ENCODE data around the gene CPVL.

CPVL gene

DNA sequence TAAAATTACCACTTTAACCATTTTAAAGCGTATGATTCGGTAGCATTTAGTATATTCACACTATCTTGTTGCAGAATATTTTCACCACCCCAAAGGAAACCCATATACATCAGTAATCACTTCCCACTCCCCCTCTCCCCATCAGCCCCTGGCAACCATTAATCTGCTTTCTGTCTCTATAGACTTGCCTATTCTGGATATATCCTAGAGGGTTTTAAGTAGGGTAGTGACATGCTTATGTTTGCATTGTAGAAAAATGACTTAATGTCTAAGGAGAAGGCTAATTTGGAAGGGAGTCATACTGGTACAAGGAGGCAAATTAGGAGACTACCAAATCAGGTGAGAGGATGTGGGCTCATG lies 145.6 kb downstream of the CPVL start:
- H3K9me3 ChIP-seq (ENCODE audit: severe bottlenecking): no peaks in the 10 kb centered on the region
- no peak for DNase-seq
- peaks cover 60% of the 10 kb centered on the region for H3K27me3 ChIP-seq (ENCODE audit: insufficient read depth, low read depth, severe bottlenecking)
- H3K36me3 ChIP-seq: no peaks in the 10 kb centered on the region
- no peak overlapping the region for H3K4me3 ChIP-seq (ENCODE audit: low read depth, low read length)
- H3K27ac ChIP-seq: no peak overlapping the region
- no peak for TF ChIP-seq CTCF (IDR thresholded peaks at IDR 0.05; ENCODE audit: low read depth, low read length)

DNA sequence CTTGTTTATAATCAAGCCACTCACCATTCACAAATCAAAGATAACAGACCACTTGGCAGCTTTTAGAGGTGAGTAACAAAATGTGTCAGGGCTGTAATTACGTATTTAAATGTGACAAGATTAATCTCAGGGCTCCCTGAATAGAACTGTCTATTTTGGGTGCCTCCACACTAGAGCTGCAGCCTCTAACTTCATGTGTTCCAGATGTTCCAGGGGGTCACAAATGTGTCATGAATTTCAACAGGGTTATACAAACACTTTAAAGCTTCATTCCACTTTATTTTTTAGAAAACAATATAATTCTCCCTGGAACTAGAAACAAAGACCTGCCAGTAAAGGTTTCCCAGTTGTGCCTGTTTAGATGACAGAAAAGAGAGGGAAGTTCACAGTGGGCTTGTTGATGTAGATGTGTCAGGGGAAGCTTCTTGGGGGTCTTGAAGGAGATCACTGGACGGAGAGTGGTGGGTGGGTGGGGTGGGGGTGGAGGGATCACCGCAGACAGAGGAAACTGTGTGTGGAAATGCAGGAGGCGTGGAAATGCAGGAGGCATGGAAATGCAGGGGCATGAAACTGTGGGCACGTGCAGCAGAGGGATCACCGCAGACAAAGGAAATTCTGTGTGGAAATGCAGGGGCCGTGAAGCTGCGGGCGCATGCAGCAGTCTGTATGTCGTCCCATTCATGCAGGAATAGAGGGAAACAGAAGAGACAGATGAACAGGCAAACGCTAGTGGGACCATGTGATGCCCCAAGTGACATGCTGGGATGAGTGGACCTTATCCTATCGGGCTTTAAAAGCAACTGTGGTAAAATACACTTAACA lies 146.2 kb downstream of the CPVL start:
- no peak for TF ChIP-seq CTCF (IDR thresholded peaks at IDR 0.05; ENCODE audit: low read depth, low read length)
- H3K9me3 ChIP-seq (ENCODE audit: severe bottlenecking): no peaks in the 10 kb centered on the region
- DNase-seq: no peak
- H3K27me3 ChIP-seq (ENCODE audit: insufficient read depth, low read depth, severe bottlenecking): peaks cover 62% of the 10 kb centered on the region
- H3K27ac ChIP-seq: no peak overlapping the region
- H3K4me3 ChIP-seq (ENCODE audit: low read depth, low read length): no peak overlapping the region
- H3K36me3 ChIP-seq: no peaks in the 10 kb centered on the region

DNA sequence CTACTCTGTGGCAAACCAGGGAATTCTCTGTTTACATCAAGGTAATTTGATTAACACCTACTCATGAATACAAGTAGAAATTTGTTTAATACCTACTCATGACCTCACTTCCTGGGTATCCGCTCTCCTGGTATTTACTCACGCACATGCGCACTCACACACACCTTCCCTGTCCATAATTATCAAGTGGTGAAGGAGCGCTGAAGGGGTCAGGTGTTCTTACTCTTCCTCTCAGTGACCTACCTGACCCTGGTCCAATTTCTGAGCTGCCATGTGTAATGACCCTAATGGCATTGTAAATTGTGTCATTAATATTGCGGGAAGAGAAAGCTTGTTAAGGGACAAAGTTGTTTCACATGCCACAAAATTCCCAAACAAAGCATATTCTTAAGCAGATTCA lies 146.9 kb downstream of the CPVL start:
- H3K9me3 ChIP-seq (ENCODE audit: severe bottlenecking): no peaks in the 10 kb centered on the region
- H3K27me3 ChIP-seq (ENCODE audit: insufficient read depth, low read depth, severe bottlenecking): peaks cover 68% of the 10 kb centered on the region
- DNase-seq: no peak
- H3K36me3 ChIP-seq: no peaks in the 10 kb centered on the region
- no peak overlapping the region for H3K27ac ChIP-seq
- no peak overlapping the region for H3K4me3 ChIP-seq (ENCODE audit: low read depth, low read length)
- no peak for TF ChIP-seq CTCF (IDR thresholded peaks at IDR 0.05; ENCODE audit: low read depth, low read length)

- H3K36me3 ChIP-seq: no peaks in the 10 kb centered on the region
- H3K9me3 ChIP-seq (ENCODE audit: severe bottlenecking): no peaks in the 10 kb centered on the region
- DNase-seq: no peak
- peaks cover 72% of the 10 kb centered on the region for H3K27me3 ChIP-seq (ENCODE audit: insufficient read depth, low read depth, severe bottlenecking)
- H3K27ac ChIP-seq: no peak overlapping the region
- no peak for TF ChIP-seq CTCF (IDR thresholded peaks at IDR 0.05; ENCODE audit: low read depth, low read length)
- H3K4me3 ChIP-seq (ENCODE audit: low read depth, low read length): no peak overlapping the region
These were observed 148.2 kb downstream of the CPVL start for GRCh38 chr7:28998105-28998504.

- Histone ChIP-seq H3K27me3 (ENCODE audit: insufficient read depth, low read depth, severe bottlenecking) (peaks cover 74% of the 10 kb centered on the region), H3K27ac (no peak overlapping the region), H3K4me3 (ENCODE audit: low read depth, low read length) (no peak overlapping the region), H3K9me3 (ENCODE audit: severe bottlenecking) (no peaks in the 10 kb centered on the region), H3K36me3 (no peaks in the 10 kb centered on the region)
- no peak for TF ChIP-seq CTCF (IDR thresholded peaks at IDR 0.05; ENCODE audit: low read depth, low read length)
- DNase-seq: no peak
These were observed 149.5 kb downstream of the CPVL start for GRCh38 chr7:28996836-28997235.

GRCh38 chr7:28993371-28993770 lies 153.0 kb downstream of the CPVL start:
- Histone ChIP-seq H3K4me3 (ENCODE audit: low read depth, low read length) (no peak overlapping the region), H3K27me3 (ENCODE audit: insufficient read depth, low read depth, severe bottlenecking) (peaks cover 57% of the 10 kb centered on the region), H3K9me3 (ENCODE audit: severe bottlenecking) (no peaks in the 10 kb centered on the region), H3K27ac (no peak overlapping the region), H3K36me3 (no peaks in the 10 kb centered on the region)
- DNase-seq: no peak
- TF ChIP-seq CTCF (IDR thresholded peaks at IDR 0.05; ENCODE audit: low read depth, low read length): no peak

Measured in WERI-Rb-1 (cell line).